ENCODE data around the gene CAMSAP1.
"Not testable (repeated sequence)": the region's sequence is repeated elsewhere in the genome, so short reads cannot be mapped to it uniquely, and the experiment has no call there.

Gene CAMSAP1, protein sequence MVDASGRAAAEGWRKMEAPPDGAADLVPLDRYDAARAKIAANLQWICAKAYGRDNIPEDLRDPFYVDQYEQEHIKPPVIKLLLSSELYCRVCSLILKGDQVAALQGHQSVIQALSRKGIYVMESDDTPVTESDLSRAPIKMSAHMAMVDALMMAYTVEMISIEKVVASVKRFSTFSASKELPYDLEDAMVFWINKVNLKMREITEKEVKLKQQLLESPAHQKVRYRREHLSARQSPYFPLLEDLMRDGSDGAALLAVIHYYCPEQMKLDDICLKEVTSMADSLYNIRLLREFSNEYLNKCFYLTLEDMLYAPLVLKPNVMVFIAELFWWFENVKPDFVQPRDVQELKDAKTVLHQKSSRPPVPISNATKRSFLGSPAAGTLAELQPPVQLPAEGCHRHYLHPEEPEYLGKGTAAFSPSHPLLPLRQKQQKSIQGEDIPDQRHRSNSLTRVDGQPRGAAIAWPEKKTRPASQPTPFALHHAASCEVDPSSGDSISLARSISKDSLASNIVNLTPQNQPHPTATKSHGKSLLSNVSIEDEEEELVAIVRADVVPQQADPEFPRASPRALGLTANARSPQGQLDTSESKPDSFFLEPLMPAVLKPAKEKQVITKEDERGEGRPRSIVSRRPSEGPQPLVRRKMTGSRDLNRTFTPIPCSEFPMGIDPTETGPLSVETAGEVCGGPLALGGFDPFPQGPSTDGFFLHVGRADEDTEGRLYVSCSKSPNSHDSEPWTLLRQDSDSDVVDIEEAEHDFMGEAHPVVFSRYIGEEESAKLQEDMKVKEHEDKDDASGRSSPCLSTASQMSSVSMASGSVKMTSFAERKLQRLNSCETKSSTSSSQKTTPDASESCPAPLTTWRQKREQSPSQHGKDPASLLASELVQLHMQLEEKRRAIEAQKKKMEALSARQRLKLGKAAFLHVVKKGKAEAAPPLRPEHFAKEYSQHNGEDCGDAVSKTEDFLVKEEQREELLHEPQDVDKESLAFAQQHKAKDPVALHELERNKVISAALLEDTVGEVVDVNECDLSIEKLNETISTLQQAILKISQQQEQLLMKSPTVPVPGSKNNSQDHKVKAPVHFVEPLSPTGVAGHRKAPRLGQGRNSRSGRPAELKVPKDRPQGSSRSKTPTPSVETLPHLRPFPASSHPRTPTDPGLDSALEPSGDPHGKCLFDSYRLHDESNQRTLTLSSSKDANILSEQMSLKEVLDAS (N-terminal part only)

DNA sequence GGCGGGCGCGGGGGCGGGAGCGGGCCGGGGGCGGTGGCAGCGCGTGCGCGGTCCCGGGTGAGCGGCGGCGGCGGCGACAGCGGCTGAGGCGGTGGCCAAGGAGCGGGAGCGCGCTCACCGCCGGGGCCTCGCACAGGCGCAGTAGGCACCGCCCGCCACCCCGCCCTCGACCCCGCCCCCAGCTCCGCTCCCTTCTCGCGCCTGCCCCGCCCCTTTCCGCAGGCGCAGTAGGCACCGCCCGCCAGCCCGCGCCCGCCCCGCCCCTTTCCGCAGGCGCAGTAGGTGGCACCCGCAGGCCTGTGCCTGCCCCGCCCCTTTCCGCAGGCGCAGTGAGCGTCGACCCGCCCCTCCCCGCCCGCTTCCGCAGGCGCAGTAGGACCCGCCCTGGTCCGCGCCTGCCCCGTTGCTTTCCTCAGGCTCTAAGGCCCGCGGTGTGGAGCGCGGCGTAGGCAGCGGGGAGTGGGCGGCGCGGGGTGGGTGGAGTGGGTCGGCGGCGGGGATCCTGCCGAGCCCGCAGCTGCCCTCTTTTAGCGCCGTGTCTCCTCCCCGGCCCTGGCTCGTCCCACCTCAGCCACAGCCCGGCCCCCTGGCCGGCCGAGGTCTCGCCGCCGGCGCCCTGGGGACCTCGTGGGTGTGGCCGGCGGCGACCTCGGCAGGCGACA is at the start of gene CAMSAP1:
Gene CAMSAP1 (minus strand): TSS at position 116 of the 662 bp plus-strand sequence. CDS start 387 bp downstream, outside the sequence.
- DNase-seq, result peak; percentile 36

DNA sequence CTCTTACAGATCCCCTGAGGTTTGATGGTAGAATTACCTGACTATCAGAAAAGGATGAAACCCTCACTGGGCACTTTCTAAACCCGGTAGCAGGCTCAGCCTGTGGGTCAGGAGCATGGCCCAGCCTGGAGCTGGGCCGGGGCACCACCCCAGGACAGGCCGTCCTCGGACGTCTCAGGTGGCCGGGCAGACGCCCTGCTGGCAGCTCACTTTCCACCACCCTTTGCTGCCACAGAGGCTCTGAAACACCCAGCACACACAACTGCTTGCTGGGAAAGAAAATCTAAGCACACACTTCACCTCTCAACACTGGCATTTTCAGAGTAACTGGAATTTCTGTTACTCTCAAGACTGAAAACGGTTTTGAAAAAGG is 49.4 kb upstream of the CAMSAP1 start:
- DNase-seq, result no peak

DNA sequence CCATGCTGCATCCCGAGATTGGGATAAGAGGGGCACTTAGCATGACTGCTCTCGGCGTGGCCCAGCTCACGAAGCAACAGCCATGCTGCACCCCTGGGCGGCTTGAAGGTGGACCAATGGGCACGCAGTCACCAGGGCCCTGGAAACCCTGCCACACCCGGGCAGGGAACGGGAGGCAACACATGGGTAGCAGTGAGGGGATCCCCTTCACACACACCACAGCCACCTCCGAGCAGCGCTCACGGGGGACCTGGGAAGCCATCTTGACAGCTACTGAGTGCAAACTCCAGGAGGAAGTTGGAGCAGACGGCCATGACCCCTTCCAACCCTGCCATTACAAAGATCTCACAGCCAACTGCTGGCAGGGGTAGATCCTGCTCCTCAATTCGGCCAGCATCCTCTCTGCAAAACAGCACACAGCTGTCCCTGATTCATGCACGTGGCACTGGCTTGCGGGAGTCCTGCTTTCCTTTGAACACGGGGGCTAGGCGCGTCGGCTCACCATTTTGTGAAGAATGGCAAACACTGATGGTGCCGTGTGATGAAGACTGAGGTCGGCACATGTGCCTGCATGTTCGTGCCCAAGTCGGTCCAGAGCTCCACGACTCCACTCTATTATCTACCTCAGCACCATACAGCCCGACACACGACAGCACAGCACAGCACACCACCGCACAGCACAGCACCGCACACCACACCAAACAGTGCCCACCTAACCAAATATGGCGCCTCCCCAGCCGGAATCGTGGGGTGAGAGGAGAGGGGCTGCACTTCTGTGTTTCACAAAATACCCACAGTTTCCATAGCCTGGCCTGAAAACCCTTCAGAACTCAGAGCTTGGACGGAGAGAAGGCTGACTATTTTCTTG is 48.8 kb upstream of the CAMSAP1 start:
- DNase-seq, result no peak

DNA sequence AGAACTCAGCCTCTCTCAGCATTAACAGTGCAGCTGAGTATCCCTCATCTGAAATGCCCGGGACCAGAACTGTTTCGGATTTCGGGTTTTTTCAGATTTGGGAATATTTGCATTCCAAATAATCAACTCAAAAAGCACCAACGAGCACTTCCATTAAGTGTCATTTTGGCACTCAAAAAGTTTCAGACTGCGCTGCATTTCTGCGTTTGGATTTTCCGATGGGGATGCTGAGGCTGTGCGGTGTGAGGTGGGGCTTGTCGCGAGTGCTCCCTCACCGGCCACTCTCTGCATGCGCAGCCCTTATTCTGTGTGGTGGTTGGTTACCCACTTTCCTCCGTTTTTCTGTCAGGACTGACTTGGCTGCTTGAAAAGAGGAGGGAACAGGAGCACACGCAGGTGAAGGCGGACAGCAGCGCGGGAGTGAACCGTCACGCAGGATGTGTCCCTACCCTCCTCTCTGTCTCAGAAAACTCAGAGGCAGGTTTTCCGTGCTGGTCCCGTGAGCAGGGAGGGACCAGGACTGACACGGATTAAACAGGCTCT is 45.4 kb upstream of the CAMSAP1 start:
- DNase-seq, result no peak

DNA sequence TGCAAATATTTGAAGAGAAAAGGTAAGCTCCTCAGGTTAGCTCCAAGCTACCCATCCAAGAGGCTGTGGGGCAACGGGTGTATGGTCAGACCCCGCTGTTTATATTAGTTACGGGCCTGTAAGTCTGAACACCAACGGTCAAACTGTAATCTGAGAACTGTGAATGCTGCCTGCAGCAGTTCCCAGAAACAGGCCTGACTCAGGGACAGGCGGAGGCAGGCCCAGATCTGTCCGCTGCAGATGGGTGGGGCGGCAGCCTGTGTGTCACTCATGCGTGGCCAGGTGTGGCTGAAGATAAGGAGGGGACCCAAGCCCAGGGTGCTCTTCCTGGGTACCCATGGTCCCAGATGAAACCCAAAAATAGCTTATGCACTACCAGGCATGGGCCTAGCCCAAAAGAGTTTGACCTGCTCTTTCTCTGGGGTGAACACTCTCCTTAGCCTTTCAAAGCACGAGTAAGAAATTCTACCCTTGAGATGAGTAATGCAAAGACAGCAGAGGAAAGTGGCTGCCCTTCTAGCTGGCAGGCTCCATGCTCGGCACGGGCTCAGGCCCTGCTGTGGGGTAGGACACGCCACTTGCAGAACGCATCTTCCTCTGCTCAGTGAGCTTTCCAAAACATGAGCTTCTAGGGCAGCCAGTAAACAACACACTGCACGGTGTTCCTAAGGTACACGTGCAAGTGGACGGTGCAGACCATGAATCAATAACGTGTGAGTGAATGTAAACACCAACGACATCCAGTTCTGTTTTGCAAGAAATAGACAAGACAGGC is 44.7 kb upstream of the CAMSAP1 start:
- DNase-seq, result peak; percentile 14

DNA sequence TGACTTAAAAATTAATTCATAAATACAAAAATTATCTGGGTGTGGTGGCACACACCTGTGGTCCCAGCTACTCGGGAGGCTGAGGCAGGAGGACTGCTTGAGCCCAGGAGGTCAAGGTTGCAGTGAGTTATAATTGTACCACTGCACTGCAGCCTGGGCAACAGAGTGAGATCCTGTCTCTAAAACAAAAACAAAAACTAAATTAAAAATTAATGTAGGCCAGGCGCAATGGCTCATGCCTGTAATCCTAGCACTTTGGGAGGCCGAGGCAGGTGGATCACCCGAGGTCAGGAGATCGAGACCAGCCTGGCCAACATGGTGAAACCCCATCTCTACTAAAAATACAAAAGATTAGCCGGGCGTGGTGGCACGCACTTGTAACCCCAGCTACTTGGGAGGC is 44.0 kb upstream of the CAMSAP1 start:
- not testable (repeated sequence) for DNase-seq

DNA sequence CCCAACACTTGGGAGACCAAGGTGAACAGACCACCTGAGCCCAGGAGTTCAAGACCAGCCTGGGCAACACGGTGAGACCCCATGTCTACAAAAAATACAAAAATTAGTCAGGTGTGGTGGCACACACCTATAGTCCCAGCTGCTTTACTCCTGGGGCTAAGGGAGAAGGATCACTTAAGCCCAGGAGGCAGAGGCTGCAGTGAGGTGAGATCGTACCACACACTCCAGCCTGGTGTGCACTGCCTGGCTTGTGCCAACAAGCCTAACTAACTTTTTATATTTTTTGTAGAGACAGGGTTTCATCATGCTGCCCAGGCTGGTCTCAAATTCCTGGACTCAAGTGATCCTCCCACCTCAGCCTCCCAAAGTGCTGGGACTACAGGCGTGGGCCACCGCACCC is 43.5 kb upstream of the CAMSAP1 start:
- not testable (repeated sequence) for DNase-seq

DNA sequence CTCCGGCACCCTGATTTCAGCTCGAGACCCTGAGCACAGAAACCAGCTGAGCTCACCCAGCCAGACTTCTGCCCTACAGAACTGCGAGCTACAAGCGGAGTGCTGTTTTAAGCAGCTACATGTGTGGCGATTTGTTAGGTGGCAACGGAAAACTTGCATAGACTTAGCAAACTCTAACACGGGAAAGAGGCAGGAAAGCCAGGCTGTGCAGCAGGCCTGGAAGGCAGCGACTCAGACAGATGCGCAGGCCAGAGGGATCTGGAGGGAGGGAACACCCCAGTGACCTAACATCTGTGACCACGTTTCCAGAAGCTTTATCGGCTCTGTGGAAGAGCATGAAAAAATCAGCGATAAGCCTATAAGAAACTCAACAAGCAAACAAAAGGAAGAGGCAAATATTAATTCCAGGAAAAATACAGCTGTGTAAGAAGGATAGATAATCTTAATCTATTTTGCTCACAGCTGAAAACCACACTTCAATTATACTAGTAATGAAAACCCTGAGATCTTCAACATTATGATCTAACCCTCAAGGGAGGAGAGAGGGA is 42.9 kb upstream of the CAMSAP1 start:
- no peak for DNase-seq

DNA sequence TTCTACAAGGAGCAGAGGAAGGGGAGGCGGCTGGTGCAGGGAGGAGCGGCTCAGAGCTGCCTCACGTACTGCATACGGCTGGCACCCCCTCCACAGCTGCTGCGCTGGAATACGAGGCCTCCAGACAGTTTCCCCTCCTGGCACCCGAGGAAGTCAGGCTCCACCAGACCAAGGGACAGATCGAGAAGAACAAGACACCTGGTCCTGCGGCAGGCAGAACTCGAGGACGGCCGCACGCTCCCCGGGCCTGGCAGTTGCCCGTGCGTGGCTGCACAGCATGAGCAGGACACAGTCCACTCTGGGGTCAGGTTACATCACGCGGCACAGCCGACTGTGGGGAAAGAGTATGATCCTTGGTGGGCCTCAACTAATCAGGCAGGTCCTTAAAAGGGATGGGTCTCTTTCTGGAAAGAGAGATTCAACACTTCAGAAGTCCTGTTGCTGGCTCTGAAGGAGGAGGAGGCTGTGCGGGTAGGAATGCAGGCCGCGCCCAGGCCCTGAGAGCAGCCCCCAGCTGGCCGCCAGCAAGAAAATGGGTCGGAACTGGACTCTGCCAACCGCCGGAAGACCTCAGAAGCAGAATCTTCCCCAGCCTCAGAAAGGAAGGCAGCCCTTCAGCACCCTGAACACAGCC is 42.3 kb upstream of the CAMSAP1 start:
- no peak for DNase-seq

DNA sequence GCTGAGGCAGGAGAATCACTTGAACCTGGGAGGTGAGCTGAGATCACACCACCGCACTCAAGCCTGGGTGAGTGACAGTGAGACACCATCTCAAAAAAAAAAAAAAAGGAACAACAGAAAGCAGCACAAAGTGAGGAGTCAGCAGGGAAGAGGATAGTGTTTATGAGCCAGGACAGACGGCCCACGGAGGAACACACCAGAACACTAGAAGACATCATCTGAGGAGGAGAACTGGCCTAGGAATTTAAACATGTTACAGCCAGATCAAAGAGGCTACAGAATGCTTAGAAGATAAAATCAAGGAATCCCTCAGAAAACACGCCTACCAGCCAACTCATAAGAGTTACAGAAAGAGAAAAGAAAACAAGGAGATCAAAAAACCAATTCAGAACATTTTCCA is 41.6 kb upstream of the CAMSAP1 start:
- DNase-seq, result no peak

DNA sequence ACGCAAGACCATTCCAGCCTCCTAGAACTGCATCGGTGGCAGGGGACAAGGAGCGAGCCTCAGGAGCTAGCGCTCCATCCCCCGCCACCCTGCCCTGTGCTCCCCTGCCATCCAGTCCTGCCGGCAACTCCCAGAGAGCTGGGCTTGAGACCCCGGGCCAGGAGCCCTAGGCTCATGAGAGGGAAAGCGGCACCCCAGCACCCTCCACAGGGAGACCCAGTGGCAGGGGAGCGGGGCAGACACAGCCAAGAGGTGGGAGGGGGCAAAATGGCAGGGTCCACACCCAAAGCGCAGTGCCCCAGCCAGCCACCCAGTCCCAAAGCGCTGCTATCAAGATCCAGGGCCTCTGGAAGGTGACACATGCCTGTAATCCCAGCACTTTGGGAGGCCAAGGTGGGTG is 41.1 kb upstream of the CAMSAP1 start:
- DNase-seq, result no peak

DNA sequence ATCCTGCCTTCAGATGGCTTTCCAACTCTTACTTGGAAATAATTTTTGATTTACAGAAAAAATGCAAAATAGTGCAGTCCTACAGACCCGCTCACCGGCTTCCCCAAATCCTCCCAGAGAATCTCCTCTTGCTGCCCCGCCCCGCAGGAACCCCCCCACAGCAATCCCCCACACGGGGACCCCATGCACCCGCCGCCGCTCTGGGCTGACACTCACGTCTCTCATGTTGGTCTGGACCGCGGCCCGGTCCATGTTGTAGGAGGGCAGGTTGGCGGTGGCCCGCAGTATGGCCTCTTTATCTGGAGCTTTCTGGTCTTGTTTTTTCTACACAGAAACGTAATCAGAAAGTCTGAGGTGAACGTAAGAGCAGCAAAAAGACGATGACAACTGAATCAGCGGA is 40.2 kb upstream of the CAMSAP1 start:
- DNase-seq, result no peak

DNA sequence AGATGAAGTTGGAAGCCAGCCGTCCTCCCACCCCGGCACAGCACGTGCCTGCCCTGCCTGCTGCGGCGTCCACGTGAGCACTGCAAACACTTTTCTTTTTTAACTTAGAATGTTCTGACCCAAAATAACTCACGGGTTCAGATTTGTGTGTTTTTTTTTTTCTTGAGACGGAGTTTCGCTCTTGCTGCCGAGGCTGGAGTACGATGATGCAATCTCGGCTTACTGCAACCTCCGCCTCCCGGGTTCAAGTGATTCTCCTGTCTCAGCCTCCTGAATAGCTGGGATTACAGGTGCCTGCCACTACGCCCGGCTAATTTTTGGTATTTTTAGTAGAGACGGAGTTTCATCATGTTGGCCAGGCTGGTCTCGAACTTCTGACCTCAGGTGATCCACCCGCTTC is 39.8 kb upstream of the CAMSAP1 start:
- DNase-seq, result not testable (repeated sequence)

DNA sequence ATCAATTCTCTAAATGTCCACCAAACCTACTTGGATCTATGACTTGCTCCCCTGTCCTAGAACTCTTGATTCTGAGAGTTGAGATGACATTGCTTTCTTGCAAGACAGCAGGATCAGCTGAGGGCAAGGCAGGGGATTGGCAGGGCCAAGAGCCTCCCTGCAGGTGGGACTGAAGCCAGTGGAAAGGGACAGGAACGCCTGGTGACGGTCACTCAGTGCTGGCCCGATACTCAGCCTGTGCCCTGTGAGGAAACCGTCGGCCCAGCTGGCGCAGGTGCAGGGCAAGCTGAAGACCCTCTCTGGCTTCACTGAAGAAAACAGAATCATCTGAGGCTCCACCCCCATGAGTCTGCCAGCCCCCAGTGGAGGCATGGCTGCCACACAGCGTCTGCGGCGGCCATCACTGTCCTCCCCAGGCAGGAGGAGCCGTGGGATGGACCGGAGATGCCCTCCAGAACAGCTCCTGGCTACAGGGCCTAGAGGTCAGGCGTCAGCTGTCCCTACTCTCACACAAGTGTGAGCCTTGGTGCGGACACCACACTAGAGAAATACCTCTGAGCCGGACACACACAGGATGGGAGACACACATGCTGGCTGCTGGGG is 39.1 kb upstream of the CAMSAP1 start:
- DNase-seq, result no peak

DNA sequence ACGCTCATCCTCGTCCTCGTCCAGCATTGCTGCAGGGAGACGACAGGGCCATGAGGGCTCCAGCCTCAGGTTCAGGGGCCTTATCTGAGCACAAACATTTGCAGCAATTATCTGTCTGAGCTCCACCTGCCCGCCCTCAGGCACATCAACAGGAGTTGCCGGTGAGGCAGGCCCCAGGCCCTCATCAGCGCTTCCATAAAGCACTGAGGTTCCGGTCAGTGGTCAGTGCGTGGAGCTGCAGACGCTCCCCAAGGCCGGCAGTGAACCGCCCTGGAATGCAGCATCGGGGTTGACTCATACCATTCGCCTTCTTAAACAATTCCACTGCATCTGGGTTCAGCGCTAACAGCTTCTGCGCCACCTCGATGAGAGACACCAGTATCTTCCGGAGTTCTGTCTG is 38.6 kb upstream of the CAMSAP1 start:
- DNase-seq, result no peak

DNA sequence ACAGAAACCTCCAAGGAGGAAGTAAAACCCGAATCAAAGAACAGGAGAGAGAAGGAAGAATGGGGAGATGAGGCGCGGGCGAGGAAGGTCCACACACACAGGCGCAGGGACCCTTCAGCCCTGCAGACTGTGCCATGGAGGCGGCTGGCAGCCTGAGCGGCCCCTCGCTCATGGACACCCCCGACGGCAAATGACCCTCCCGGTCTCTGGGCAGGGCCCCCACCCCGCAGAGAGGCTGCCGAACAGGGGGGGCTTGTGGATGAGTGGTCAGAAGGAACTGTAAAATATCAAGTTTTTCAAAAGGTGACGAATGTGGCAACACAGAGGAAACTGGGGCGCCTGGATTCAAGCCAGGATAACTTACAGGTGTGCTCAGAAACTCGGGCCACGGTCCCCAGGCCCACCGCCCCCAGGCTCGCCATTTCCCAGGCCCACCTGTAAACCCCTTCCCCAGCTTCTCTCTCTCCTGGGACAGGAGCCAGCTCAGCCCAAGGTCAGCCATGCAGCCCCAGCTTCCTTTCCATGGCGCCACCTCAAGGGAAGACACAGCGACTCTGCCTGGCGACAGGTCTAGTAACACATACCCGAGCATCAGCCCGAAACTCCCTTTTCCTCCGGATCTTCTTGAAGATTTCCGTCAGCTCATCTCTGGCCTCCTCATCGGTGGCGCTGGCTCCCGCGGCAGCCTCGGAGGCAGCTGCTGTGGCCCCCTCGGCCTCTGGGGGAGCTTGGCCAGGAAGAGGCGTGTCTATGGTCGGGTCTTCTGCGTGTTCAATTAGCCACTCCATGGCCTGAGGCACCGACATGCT is 37.3 kb upstream of the CAMSAP1 start:
- DNase-seq, result no peak

DNA sequence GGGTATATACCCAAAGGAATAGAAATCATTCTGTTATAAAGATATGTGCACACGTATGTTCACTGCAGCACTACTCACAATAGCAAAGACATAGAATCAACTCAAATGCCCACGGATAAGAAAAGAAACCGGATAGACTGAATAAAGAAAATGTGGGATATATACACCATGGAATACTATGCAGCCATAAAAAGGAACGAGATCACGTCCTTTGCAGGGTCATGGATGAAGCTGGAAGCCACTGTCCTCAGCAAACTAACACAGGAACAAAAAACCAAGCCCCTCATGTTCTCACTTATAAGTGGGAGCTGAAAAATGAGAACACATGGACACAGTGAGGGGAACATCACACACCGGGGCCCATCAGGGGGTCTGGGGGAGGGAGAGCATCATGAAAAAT is 36.3 kb upstream of the CAMSAP1 start:
- not testable (repeated sequence) for DNase-seq

DNA sequence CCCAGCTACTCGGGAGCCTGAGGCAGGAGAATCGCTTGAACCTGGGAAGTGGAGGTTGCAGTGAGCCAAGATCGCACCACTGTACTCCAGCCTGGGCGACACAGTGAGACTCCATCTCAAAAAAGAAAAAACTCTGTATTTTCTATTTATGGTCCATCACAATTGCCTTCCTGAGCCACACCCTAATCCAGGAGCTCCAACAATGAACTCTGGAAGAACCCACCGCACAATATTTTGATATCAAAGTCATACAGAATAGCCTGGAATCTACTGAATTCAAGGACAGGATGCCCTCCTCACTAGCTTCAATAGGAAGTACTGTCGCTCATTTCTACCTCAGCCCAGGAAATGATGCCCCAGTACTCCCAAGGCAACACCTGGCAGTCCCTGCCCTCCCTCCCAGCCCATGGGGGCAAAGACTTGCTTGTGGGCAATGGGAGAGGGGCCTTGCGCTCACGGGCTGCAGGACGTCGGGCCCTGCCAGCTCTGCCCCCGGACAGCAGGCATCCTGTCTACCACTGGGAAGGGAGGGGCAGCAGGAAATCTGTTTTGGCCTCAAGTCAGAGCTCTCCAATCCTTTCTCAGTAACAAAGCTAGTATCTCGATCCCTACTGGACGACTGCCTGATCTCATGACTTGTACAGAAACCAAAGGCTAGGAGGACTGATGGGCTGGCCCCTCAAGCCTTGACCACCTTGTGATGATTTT is 34.1 kb upstream of the CAMSAP1 start:
- DNase-seq, result no peak
